H1 (cell line): ENCODE results near the gene OR52R1. TPM values are rescaled to one million over a fixed set of nuclear protein-coding genes. Genes with fewer than 3 reads are reported as not detected.

Experiments
- CTCF ChIA-PET: fragments of 300-600 bp; sonication (Branson Sonifier 250); formaldehyde crosslinking; loops from one replicate; lab custom pipeline; 2021; ENCODE audit not compliant: partially characterized antibody; lab: Charles Lee
- POLR2A ChIA-PET: fragments of 300-600 bp; sonication (Branson Sonifier 250); formaldehyde crosslinking; loops from one replicate; lab custom pipeline; 2021; ENCODE audit warnings: inconsistent platforms; ENCODE audit not compliant: partially characterized antibody; lab: Charles Lee
- DNase-seq, 2 experiments: peaks; one replicate each; pipeline versions ENCODE4 v3.0.0 to v3.0.0-alpha.2; 2010 to 2022; ENCODE audit warnings: low spot score in 2 of 2, low read depth in 1 of 2, mixed read lengths in 1 of 2
- FAIRE-seq: peaks from 2 replicates; lab custom pipeline; 2011; peaks lifted over from hg19 to GRCh38; lab: Jason Lieb, UNC
- H2AFZ ChIP-seq: 2 replicates; pipeline ENCODE4 v1.8.1; 2012; ENCODE audit warnings: low read length, inconsistent platforms
- H2AK5ac ChIP-seq: 2 replicates; pipeline ENCODE4 v1.6.1; 2013; ENCODE audit warnings: low read depth, low read length
- H2BK120ac ChIP-seq: replicated peaks from 2 replicates; pipeline ENCODE3; 2013; ENCODE audit warnings: low read depth, low read length, inconsistent platforms
- H2BK12ac ChIP-seq: 2 replicates; pipeline ENCODE4 v1.6.1; 2013; ENCODE audit warnings: low read depth, low read length
- H2BK15ac ChIP-seq: 2 replicates; pipeline ENCODE4 v1.6.1; 2013; ENCODE audit warnings: low read length
- H2BK20ac ChIP-seq: 2 replicates; pipeline ENCODE4 v1.6.1; 2013; ENCODE audit warnings: low read length
- H2BK5ac ChIP-seq: 2 replicates; pipeline ENCODE4 v1.6.1; 2013; ENCODE audit warnings: low read depth, low read length
- H3K14ac ChIP-seq: 2 replicates; pipeline ENCODE4 v1.6.1; 2013; ENCODE audit warnings: inconsistent platforms; ENCODE audit not compliant: insufficient read length
- H3K18ac ChIP-seq: 2 replicates; pipeline ENCODE4 v1.6.1; 2013; ENCODE audit warnings: low read length; ENCODE audit errors: extremely low read depth
- H3K23ac ChIP-seq: 2 replicates; pipeline ENCODE4 v1.6.1; 2013; ENCODE audit warnings: inconsistent platforms; ENCODE audit not compliant: insufficient read length
- H3K23me2 ChIP-seq: 2 replicates; pipeline ENCODE4 v1.6.1; 2013; ENCODE audit warnings: low read depth, low read length
- H3K27ac ChIP-seq: 2 replicates; pipeline ENCODE4 v1.6.1; 2011; ENCODE audit warnings: low read depth, low read length, inconsistent platforms
- H3K27me3 ChIP-seq, 4 experiments: replicated peaks in 1 of 4; 1 replicate in 1 of 4; 2 replicates in 3 of 4; pipeline versions ENCODE4 v1.6.1 to v1.8.1; 2011 to 2013; ENCODE audit warnings: low read length in 3 of 4, mild to moderate bottlenecking in 3 of 4, inconsistent platforms in 2 of 4, mixed read lengths in 2 of 4, moderate library complexity in 1 of 4; ENCODE audit not compliant: control insufficient read depth in 3 of 4, insufficient read depth in 3 of 4; ENCODE audit errors: extremely low read depth in 1 of 4
- H3K36me3 ChIP-seq, 4 experiments: 2 replicates each; pipeline versions ENCODE4 v1.6.1 to v1.8.1; 2011 to 2013; ENCODE audit warnings: mild to moderate bottlenecking in 4 of 4, low read length in 3 of 4, moderate library complexity in 2 of 4, control low read depth in 1 of 4, inconsistent platforms in 1 of 4; ENCODE audit not compliant: insufficient read depth in 4 of 4, control insufficient read depth in 2 of 4
- H3K4ac ChIP-seq: replicated peaks from 2 replicates; pipeline ENCODE3; 2013; ENCODE audit warnings: low read length, low read depth, mixed read lengths, inconsistent platforms; ENCODE audit not compliant: insufficient read length
- H3K4me1 ChIP-seq, 4 experiments: replicated peaks in 1 of 4; 1 replicate in 1 of 4; 2 replicates in 3 of 4; pipeline versions ENCODE4 v1.6.1 to v1.8.1; 2011 to 2013; ENCODE audit warnings: low read length in 3 of 4, inconsistent platforms in 2 of 4, mixed read lengths in 1 of 4; ENCODE audit not compliant: insufficient read depth in 4 of 4, control insufficient read depth in 3 of 4
- H3K4me2 ChIP-seq, 2 experiments: 2 replicates each; pipeline versions ENCODE4 v1.6.1 to v1.8.1; 2011 to 2013; ENCODE audit warnings: low read depth in 2 of 2, low read length in 2 of 2, control low read depth in 1 of 2, inconsistent platforms in 1 of 2, mild to moderate bottlenecking in 1 of 2; ENCODE audit not compliant: insufficient read depth in 1 of 2
- H3K4me3 ChIP-seq, 4 experiments: fragments of 200-600, 300-600 bp in 1 of 4; sonication (generic), shearing (Covaris generic), sonication (Bioruptor Twin) in 1 of 4; 2 replicates each; pipeline versions ENCODE4 v1.5.1 to v1.8.1; 2011 to 2016; ENCODE audit warnings: low read length in 4 of 4, low read depth in 3 of 4, control low read depth in 2 of 4, inconsistent platforms in 2 of 4, mild to moderate bottlenecking in 2 of 4, mixed read lengths in 1 of 4, moderate library complexity in 1 of 4; ENCODE audit not compliant: insufficient read depth in 2 of 4; ENCODE audit errors: extremely low read depth in 1 of 4
- H3K56ac ChIP-seq: replicated peaks from 2 replicates; pipeline ENCODE3; 2013; ENCODE audit warnings: low read depth, mild to moderate bottlenecking, mixed read lengths, low read length, inconsistent platforms; ENCODE audit not compliant: insufficient read length
- H3K79me1 ChIP-seq: 2 replicates; pipeline ENCODE4 v1.6.1; 2013; ENCODE audit warnings: low read depth, low read length, control low read depth
- H3K79me2 ChIP-seq, 2 experiments: 2 replicates each; pipeline versions ENCODE4 v1.6.1 to v1.8.1; 2012 to 2013; ENCODE audit warnings: low read length in 2 of 2, mild to moderate bottlenecking in 2 of 2, inconsistent platforms in 1 of 2; ENCODE audit not compliant: insufficient read depth in 2 of 2, control insufficient read depth in 1 of 2
- H3K9ac ChIP-seq, 4 experiments: replicated peaks in 1 of 4; 1 replicate in 1 of 4; 2 replicates in 3 of 4; pipeline versions ENCODE4 v1.6.1 to v1.8.1; 2011 to 2013; ENCODE audit warnings: low read depth in 3 of 4, low read length in 3 of 4, control low read depth in 2 of 4, mild to moderate bottlenecking in 2 of 4, moderate library complexity in 2 of 4, inconsistent platforms in 1 of 4; ENCODE audit errors: extremely low read depth in 1 of 4
- H3K9me3 ChIP-seq, 2 experiments: 2 replicates each; pipeline versions ENCODE4 v1.6.1 to v1.8.1; 2012 to 2013; ENCODE audit warnings: mild to moderate bottlenecking in 2 of 2, moderate library complexity in 2 of 2, control low read depth in 1 of 2, inconsistent platforms in 1 of 2, low read depth in 1 of 2, low read length in 1 of 2, mixed read lengths in 1 of 2; ENCODE audit not compliant: insufficient read depth in 2 of 2
- H4K20me1 ChIP-seq, 2 experiments: replicated peaks in 1 of 2; 2 replicates each; pipeline versions ENCODE3 to v1.8.1; 2011 to 2013; ENCODE audit warnings: inconsistent platforms in 2 of 2, low read length in 2 of 2, mild to moderate bottlenecking in 1 of 2; ENCODE audit not compliant: insufficient read depth in 2 of 2, control insufficient read depth in 1 of 2
- H4K5ac ChIP-seq: 2 replicates; pipeline ENCODE4 v1.6.1; 2013; ENCODE audit warnings: low read length, low read depth, mixed read lengths, inconsistent platforms; ENCODE audit not compliant: insufficient read length
- H4K8ac ChIP-seq: 2 replicates; pipeline ENCODE4 v1.8.0; 2013; ENCODE audit warnings: mild to moderate bottlenecking, moderate library complexity, low read length, inconsistent platforms; ENCODE audit not compliant: insufficient read depth; ENCODE audit errors: extremely low read depth
- H4K91ac ChIP-seq: replicated peaks from 2 replicates; pipeline ENCODE3; 2013; ENCODE audit warnings: low read length, mixed read lengths, inconsistent platforms; ENCODE audit not compliant: insufficient read length
- ATF2 ChIP-seq: IDR thresholded peaks from 2 replicates; pipeline ENCODE4 v1.6.1; 2012; ENCODE audit warnings: low read length, inconsistent platforms
- CBX8 ChIP-seq: fragments of 300-800, 300-1000 bp; sonication (generic); IDR thresholded peaks from 2 replicates; pipeline ENCODE4 v1.7.1; 2016; ENCODE audit warnings: low read depth, low read length, borderline replicate concordance
- CHD2 ChIP-seq: IDR thresholded peaks from 2 replicates; pipeline ENCODE4 v1.6.1; 2012; ENCODE audit warnings: low read length, improper control_type of control experiment
- EP300 ChIP-seq, 2 experiments: IDR thresholded peaks; 1 replicate in 1 of 2; 2 replicates in 1 of 2; pipeline ENCODE4 v1.6.1; 2011 to 2012; ENCODE audit warnings: low read depth in 2 of 2, low read length in 2 of 2, mild to moderate bottlenecking in 2 of 2, borderline replicate concordance in 1 of 2, inconsistent platforms in 1 of 2, moderate library complexity in 1 of 2
- EZH2 ChIP-seq: fragments of 200-600 bp; sonication (generic); IDR thresholded peaks from 2 replicates; pipeline ENCODE4 v1.7.1; 2012; ENCODE audit warnings: low read depth, mild to moderate bottlenecking, moderate library complexity, low read length, inconsistent platforms; ENCODE audit not compliant: severe bottlenecking
- GABPA ChIP-seq: IDR thresholded peaks from 2 replicates; pipeline ENCODE4 v1.6.1; 2011; ENCODE audit warnings: mild to moderate bottlenecking, low read length, moderate library complexity, borderline replicate concordance; ENCODE audit not compliant: insufficient read depth
- GTF2F1 ChIP-seq: IDR thresholded peaks from 2 replicates; pipeline ENCODE4 v1.6.1; 2012; ENCODE audit warnings: low read depth, low read length, improper control_type of control experiment, borderline replicate concordance
- NANOG ChIP-seq: IDR thresholded peaks from 2 replicates; pipeline ENCODE4 v1.6.1; 2011; ENCODE audit warnings: low read length, low read depth, mild to moderate bottlenecking, inconsistent platforms; ENCODE audit not compliant: insufficient read depth, poor library complexity, severe bottlenecking
- POLR2AphosphoS5 ChIP-seq: IDR thresholded peaks from 2 replicates; pipeline ENCODE4 v1.6.1; 2011; ENCODE audit warnings: low read depth, low read length
- SRF ChIP-seq: IDR thresholded peaks from 2 replicates; pipeline ENCODE4 v1.6.1; 2011; ENCODE audit warnings: mild to moderate bottlenecking, low read depth, low read length, moderate library complexity
- SUZ12 ChIP-seq: fragments of 200-600 bp; sonication (generic); IDR thresholded peaks from 2 replicates; pipeline ENCODE4 v1.6.1; 2012; ENCODE audit warnings: mild to moderate bottlenecking, inconsistent platforms, low read length, moderate library complexity, mixed read lengths
- ZNF274 ChIP-seq: IDR thresholded peaks from 2 replicates; pipeline ENCODE4 v1.7.0; 2012; ENCODE audit warnings: low read length, borderline replicate concordance; ENCODE audit errors: extremely low read depth
- WGBS, 2 experiments: shearing (Covaris generic) in 1 of 2; methylation state at CpG; one replicate each; pipeline versions ENCODE4 v1.1.6 to v1.1.7; 2013 to 2015; ENCODE audit warnings: low lambda C conversion rate in 2 of 2, mixed read lengths in 2 of 2, inconsistent platforms in 1 of 2, low coverage in 1 of 2, missing lambda C conversion rate in 1 of 2; ENCODE audit not compliant: insufficient replicate concordance in 2 of 2, insufficient coverage in 1 of 2, insufficient read length in 1 of 2; ENCODE audit errors: extremely low coverage in 1 of 2, missing lambda C conversion rate in 1 of 2; 5-methylcytosine and 5-hydroxymethylcytosine counted together
- polyA plus RNA-seq, 7 experiments: library from polyadenylated mRNA; depleted of rRNA in 3 of 7; stranded (reverse) in 5 of 7; unstranded in 2 of 7; fragments of >200 nt in 5 of 7; fragments of 200-250 nt in 2 of 7; gene quantifications; 1 replicate in 5 of 7; 2 replicates in 1 of 7; 4 replicates in 1 of 7; pipeline versions ENCODE4 v1.2.1 to v1.2.3, GENCODE V29; 2011 to 2013; ENCODE audit warnings: missing spikeins in 2 of 7, mixed read lengths in 2 of 7
- total RNA-seq: library from RNA; stranded (reverse); fragmentation: NEBNext Ultra II Directional; extraction: Animal tissue kit (Norgen Biotek cat#: 25700); gene quantifications from 2 replicates; pipeline ENCODE4 v1.2.1, GENCODE V29; 2021

The OR52R1 gene
- total and polyA plus RNA-seq, 2 of the 8 experiments (the other 6 are each of a cell fraction or from before 2014, with no cell fraction given): not detected

DNA sequence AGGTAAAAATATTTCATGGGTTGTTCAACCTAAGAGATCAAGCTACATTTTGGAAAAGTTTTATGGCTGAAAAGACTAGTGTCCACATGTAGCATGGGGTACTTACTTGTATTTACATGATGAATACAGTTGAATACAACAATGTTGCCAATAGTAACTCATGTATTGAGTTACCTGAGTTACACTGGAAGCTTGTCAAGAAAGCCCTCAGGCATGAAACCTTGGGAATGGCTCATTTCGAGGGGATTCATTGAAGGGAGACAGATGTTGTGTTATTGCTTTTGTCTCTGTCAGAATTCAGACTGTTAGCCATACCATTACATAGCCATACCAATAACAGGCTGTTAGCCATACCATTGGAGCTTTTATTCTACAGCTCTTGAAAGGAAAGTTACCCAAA, 26.2 kb upstream of the OR52R1 start:
- no peak overlapping the region for H2BK20ac ChIP-seq
- no peak for FAIRE-seq
- peaks cover 0 to 2% (median 0%) of the 10 kb centered on the region in 4 experiments; a peak in 1 of 7 replicates for H3K4me1 ChIP-seq
- H2BK5ac ChIP-seq: no peak overlapping the region
- H3K9me3 ChIP-seq: no peaks in the 10 kb centered on the region
- H2AFZ ChIP-seq: no peak overlapping the region
- H2BK120ac ChIP-seq: no peak overlapping the region
- no peak overlapping the region for H3K27ac ChIP-seq
- H3K4me3 ChIP-seq: no peak overlapping the region
- peaks cover 0 to 2% (median 0%) of the 10 kb centered on the region in 4 experiments; a peak in 1 of 7 replicates for H3K27me3 ChIP-seq
- WGBS, 2 experiments: 95% methylated on average over 1 of the region's 1 CpG; no CpG with 5 or more reads in 1 of the 2 experiments
- no peak overlapping the region for H4K5ac ChIP-seq
- H3K56ac ChIP-seq: no peak overlapping the region
- no peak overlapping the region for H2BK12ac ChIP-seq
- no peak overlapping the region for H3K9ac ChIP-seq
- no peak overlapping the region for H3K18ac ChIP-seq
- no peak for DNase-seq
- H2BK15ac ChIP-seq: no peak overlapping the region
- H3K79me2 ChIP-seq: no peaks in the 10 kb centered on the region
- no peaks in the 10 kb centered on the region for H3K23me2 ChIP-seq
- H4K8ac ChIP-seq: no peak overlapping the region
- no peak overlapping the region for H2AK5ac ChIP-seq
- H4K91ac ChIP-seq: no peak overlapping the region
- no peak overlapping the region for H3K23ac ChIP-seq
- no peak overlapping the region for H3K4ac ChIP-seq
- H4K20me1 ChIP-seq: no peaks in the 10 kb centered on the region
- ChIA-PET POLR2A (no interaction called here), CTCF (interaction anchor here (1.0 to 7.7 kb wide), 3 partner anchors 10 to 204 kb away, joined by 4 to 47 read pairs (median 19); partner anchors contain the start of gene OR51D1)
- no peak overlapping the region for H3K4me2 ChIP-seq
- no peak overlapping the region for H3K14ac ChIP-seq
- H3K79me1 ChIP-seq: no peaks in the 10 kb centered on the region
- H3K36me3 ChIP-seq: no peaks in the 10 kb centered on the region
- no peak for TF ChIP-seq ZNF274
- TF ChIP-seq ATF2: no peak
- TF ChIP-seq CHD2: no peak
- no peak for TF ChIP-seq EZH2
- TF ChIP-seq SRF: no peak
- no peak for TF ChIP-seq SUZ12
- TF ChIP-seq CBX8: no peak
- TF ChIP-seq NANOG: no peak
- TF ChIP-seq POLR2AphosphoS5: no peak
- no peak for TF ChIP-seq EP300 (IDR thresholded peaks at IDR 0.05; ENCODE audit: borderline replicate concordance in 1 of 2, low read depth in 2 of 2, low read length in 2 of 2)
- no peak for TF ChIP-seq GABPA
- no peak for TF ChIP-seq GTF2F1
